GM18858 (cell line): ENCODE measurements around the gene MX2.
"Not testable (repeated sequence)": the region's sequence is repeated elsewhere in the genome, so short reads cannot be mapped to it uniquely, and the experiment has no call there.

Source experiments
- ATAC-seq: cut with Tn5 transposase; IDR thresholded peaks from one replicate; pipeline ENCODE4 v1.9.1; 2021; ENCODE audit not compliant: unreplicated experiment

MX2 gene

DNA sequence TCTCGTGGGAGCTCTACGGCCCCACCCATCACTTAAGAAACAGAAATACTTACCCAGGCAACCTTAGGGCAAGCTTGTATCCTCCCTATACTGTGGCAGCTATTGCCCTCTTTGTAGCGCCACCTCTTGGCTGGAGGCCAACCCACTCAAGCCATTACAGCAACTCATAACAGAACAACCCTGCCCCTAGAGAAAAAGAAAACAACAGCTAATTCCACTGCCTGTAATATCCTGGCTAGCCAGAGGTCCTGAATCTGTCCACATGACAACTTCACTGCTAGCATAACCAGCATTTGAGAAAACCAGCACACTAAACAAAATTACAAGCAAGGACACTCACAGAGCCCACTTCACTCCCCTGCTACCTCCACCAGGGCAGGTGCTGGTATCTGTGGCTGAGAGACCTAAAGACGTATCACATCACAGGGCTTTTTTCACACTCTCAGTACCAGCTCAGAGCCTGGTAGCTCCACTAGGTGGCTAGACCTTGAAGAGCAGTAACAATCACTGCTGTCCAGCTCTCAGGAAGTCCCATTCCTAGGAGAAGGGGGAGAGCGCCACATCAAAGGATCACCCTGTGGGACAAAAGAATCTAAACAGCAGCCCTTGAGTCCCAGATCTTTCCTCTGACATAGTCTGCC is 49.7 kb downstream of the MX2 start:
- ATAC-seq, result no peak

- ATAC-seq, result not testable (repeated sequence)
Measured at GRCh38 chr21:41417505-41417904, 55.7 kb downstream of the MX2 start.

- ATAC-seq, result no peak
Measured at GRCh38 chr21:41418393-41418792, 56.6 kb downstream of the MX2 start.

DNA sequence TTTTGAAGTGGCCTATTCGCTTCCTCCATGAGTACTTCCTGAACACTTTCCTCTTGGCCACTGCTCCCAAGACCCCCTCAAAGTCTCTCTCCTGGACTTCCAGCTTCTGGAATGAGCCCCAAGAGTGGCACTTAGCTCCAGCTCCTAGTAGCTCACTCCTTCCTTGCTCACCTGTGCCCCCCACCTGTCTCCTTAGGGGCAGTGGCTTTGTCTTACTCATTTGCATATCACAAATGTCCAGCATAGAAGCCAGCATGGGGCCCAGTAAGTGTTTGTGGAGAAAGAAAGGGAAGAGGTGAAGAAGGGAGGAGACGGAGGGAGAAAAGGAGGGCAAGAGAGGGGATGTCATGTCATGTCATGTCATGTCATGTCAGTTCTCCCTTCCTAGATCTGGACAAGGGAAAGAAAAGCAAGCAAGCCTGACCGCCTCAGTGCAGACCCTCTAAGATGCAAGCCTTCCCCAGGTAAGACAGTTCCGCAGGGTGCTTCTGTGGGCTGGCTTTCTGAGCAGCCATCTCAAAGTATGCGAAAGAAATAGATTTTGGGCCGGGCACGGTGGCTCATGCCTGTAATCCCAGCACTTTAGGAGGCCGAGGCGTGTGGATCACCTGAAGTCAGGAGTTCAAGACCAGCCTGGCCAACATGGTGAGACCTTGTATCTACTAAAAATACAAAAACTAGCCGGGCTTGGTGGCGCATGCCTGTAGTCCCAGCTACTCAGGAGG is 57.3 kb downstream of the MX2 start:
- ATAC-seq, result no peak

GRCh38 chr21:41419921-41420862 is 58.4 kb downstream of the MX2 start:
- peak; percentile 85 for ATAC-seq

DNA sequence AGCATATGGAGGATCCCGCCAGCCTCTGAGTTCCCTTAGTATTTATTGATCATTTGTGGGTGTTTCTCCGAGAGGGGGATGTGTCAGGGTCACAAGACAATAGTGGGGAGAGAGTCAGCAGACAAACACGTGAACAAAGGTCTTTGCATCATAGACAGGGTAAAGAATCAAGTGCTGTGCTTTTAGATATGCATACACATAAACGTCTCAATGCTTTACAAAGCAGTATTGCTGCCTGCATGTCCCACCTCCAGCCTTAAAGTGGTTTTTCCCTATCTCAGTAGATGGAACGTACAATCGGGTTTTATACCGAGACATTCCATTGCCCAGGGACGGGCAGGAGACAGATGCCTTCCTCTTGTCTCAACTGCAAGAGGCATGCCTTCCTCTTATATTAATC is 59.2 kb downstream of the MX2 start:
- not testable (repeated sequence) for ATAC-seq

- ATAC-seq, result no peak
Measured at GRCh38 chr21:41422546-41423304, 60.9 kb downstream of the MX2 start.

DNA sequence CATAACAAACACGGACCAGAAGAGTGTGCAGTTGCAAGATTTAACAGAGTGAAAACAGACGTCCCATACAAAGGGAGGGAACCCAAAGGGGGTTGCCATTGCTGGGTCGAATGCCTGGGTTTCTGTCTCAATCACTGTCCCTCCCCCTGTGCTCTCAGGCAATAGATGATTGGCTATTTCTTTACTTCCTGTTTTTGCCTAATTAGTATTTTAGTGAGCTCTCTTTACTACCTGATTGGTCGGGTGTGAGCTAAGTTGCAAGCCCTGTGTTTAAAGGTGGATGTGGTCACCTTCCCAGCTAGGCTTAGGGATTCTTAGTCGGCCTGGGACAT is 61.4 kb downstream of the MX2 start:
- ATAC-seq, result not testable (repeated sequence)

DNA sequence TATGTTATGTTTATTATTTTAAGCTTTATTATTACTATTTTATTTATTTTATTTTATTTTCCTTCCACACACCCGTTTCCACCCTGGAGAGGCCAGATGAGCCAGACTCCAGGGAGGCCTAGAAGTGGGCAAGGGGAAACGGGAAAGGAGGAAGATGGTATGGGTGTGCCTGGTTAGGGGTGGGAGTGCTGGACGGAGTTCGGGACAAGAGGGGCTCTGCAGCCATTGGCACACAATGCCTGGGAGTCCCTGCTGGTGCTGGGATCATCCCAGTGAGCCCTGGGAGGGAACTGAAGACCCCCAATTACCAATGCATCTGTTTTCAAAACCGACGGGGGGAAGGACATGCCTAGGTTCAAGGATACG is 63.7 kb downstream of the MX2 start:
- no peak for ATAC-seq

GRCh38 chr21:41425954-41426675 is 64.3 kb downstream of the MX2 start, which contains the start of gene MX1:
Gene MX1 (plus strand): TSS chr21:41426239. CDS start chr21:41432071, 5,832 bp downstream.
- ATAC-seq, result peak; percentile 79

DNA sequence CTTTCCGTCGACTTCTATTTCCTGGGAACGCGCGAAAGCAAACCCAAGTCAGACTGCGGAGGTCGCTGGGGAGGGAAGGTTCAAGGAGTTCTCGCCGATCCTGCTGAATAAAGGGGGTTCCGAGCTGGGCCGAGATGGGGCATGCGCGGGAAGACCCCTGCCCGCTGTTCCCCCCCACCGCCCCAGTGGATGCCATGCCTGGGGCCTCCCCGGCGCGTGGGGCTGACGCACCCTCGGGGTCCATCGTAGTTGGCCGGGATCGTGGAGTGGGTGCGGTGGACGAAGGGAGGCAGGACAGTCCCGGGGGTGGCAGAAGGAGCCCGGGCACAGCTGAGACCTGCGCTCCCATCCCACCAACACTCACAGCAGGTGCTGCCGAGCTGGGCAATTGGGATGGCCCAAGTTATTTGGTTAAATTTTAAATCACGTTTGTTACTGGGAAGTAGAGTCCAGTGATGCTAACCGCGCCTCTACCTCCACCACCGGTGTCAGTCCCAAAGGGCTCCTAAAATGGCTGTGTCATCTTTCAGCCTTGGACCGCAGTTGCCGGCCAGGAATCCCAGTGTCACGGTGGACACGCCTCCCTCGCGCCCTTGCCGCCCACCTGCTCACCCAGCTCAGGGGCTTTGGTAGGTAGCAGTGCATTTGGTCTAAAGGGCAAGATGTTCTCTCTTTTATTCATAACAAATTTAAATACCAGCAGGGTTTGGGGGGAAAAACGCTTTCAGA is 65.0 kb downstream of the MX2 start:
- no peak for ATAC-seq

DNA sequence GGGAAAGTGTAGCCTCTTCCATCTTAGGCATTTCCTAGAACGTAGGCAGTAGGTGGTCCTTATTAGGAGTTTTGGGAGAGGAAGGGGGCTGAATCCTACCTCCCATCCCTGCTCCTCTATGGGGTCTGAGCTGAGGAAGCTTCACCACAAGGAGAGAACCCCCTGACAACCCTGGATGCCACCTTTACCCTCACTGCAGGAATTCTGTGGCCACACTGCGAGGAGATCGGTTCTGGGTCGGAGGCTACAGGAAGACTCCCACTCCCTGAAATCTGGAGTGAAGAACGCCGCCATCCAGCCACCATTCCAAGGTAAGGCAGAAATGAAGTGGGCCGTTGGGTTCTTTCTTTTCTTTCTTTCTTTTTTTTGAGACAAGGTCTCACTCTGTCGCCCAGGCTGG is 65.7 kb downstream of the MX2 start:
- no peak for ATAC-seq

- no peak for ATAC-seq
Measured at GRCh38 chr21:41428311-41428710, 66.5 kb downstream of the MX2 start.

- ATAC-seq, result no peak
Measured at GRCh38 chr21:41428847-41429246, 67.0 kb downstream of the MX2 start.

GRCh38 chr21:41429305-41429704 is 67.5 kb downstream of the MX2 start:
- no peak for ATAC-seq

DNA sequence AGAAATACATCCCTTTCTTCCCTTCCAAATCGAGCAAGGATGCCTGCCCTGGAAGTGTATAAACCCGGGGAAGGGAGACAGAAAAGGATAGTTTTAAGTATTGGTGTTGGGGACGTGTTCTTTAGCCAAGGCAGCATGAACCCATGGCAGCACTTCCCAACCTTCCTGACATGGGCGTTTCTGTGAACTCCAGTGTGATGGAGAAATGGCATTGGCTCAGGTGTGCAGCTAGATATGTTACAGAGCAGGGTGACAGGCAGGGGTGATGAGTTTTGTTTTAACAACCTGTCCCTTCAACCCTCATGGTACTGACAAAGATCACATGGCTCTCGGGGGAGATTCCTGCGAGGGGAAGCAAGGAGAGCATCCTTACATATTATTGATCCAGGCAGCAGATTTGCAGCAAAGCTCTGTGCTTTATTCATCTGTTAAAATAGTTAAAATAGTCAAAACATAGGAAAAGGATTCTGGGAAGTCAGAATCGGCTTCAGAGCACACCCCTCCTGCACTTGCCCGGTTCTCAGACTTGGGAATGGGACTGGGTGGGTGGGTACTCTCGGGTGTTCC is 68.2 kb downstream of the MX2 start:
- no peak for ATAC-seq

DNA sequence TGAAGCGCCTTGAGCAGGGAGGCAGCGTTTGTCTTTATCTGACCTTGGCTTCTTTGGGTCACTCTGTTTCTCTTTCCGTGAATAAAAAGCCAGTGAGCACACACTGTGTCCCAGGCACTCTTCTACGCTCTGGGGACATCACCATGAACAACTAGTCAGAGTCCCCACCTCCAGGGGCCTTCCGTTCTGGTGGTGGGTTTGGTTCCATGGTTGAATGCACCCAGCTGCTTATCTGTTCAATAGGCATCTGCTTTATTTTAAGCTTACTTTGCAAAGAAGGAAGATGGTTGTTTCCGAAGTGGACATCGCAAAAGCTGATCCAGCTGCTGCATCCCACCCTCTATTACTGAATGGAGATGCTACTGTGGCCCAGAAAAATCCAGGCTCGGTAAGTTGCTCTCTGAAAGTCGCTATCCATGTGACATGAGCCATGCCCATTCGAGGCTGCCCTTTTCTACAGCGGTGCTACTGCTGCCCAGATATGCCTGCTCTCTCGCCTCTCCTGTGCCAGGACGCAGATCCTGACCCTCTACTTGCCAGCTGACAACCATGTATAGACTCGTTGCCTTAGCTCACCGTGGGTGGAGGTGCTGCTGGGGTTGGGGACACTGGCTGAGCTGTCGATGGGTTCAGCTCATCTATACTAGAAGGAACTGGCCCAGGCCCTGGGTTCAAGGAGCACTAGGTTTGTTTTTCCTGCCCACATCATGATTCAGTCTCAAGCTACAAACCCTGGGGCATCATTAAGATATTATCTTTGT is 70.1 kb downstream of the MX2 start:
- ATAC-seq, result peak; percentile 63

- ATAC-seq, result no peak
Measured at GRCh38 chr21:41432562-41433460, 71.0 kb downstream of the MX2 start.
